IMR-90 (cell line): ENCODE measurements around the gene VPS41. TPM values are rescaled to one million over a fixed set of nuclear protein-coding genes. Genes with fewer than 3 reads are reported as not detected.

Experiments
- ATAC-seq: fragments of 200-7000 bp; cut with Tn5 transposase; 2 replicates; pipeline ENCODE4 v1.9.1; 2020; ENCODE audit warnings: low read depth, mild to moderate bottlenecking, moderate library complexity
- BruUV-seq: library from RNA; stranded (reverse); fragments of 400-500 nt; replicated peaks from 2 replicates; lab custom pipeline; 2021; lab: Mats Ljungman, UMichigan
- CTCF ChIA-PET: fragments of 300-600 bp; formaldehyde crosslinking; extraction: SDS; loops from one replicate; lab custom pipeline; 2021; ENCODE audit warnings: antibody characterized with exemption; lab: Yijun Ruan, JAX
- POLR2A ChIA-PET: fragments of 300-600 bp; sonication (Branson Sonifier 250); formaldehyde crosslinking; loops from one replicate; lab custom pipeline; 2022; ENCODE audit warnings: antibody characterized with exemption; ENCODE audit not compliant: unreplicated experiment; lab: Charles Lee
- DNase-seq: peaks from one replicate; pipeline ENCODE4 v3.0.0; 2013
- H2AFZ ChIP-seq: replicated peaks from 2 replicates; pipeline ENCODE3; 2013; ENCODE audit warnings: low read length, mild to moderate bottlenecking; ENCODE audit not compliant: poor library complexity
- H2AK5ac ChIP-seq: 2 replicates; pipeline ENCODE4 v1.6.1; 2013; ENCODE audit warnings: low read depth, low read length, inconsistent platforms
- H2AK9ac ChIP-seq: replicated peaks from 2 replicates; pipeline ENCODE3; 2013; ENCODE audit warnings: mild to moderate bottlenecking, low read depth, low read length, moderate library complexity; ENCODE audit not compliant: poor library complexity
- H2BK120ac ChIP-seq: 2 replicates; pipeline ENCODE4 v1.6.1; 2013; ENCODE audit warnings: low read depth, low read length, inconsistent platforms
- H2BK15ac ChIP-seq: 3 replicates; pipeline ENCODE4 v1.6.1; 2013; ENCODE audit warnings: low read depth, low read length, inconsistent platforms
- H2BK20ac ChIP-seq: 2 replicates; pipeline ENCODE4 v1.6.1; 2013; ENCODE audit warnings: low read depth, mild to moderate bottlenecking, inconsistent platforms, low read length, moderate library complexity
- H2BK5ac ChIP-seq: 2 replicates; pipeline ENCODE4 v1.6.1; 2013; ENCODE audit warnings: mild to moderate bottlenecking, low read depth, low read length, inconsistent platforms; ENCODE audit not compliant: poor library complexity, severe bottlenecking
- H3K14ac ChIP-seq: replicated peaks from 2 replicates; pipeline ENCODE4 v1.6.1; 2013; ENCODE audit warnings: low read depth, low read length, inconsistent platforms
- H3K18ac ChIP-seq: 2 replicates; pipeline ENCODE4 v1.6.1; 2013; ENCODE audit warnings: low read depth, low read length, control low read depth
- H3K23ac ChIP-seq: 2 replicates; pipeline ENCODE4 v1.6.1; 2013; ENCODE audit warnings: low read depth, low read length, inconsistent platforms
- H3K27ac ChIP-seq: 2 replicates; pipeline ENCODE4 v1.5.1; 2013; ENCODE audit warnings: mild to moderate bottlenecking, control low read depth, low read length; ENCODE audit not compliant: insufficient read depth
- H3K27me3 ChIP-seq: 2 replicates; pipeline ENCODE4 v1.6.1; 2013; ENCODE audit warnings: low read length; ENCODE audit not compliant: control insufficient read depth, insufficient read depth
- H3K36me3 ChIP-seq: 2 replicates; pipeline ENCODE4 v1.6.1; 2013; ENCODE audit warnings: low read length, mixed read lengths; ENCODE audit not compliant: control insufficient read depth, insufficient read depth
- H3K4ac ChIP-seq: 2 replicates; pipeline ENCODE4 v1.6.1; 2013; ENCODE audit warnings: low read depth, low read length, inconsistent platforms
- H3K4me1 ChIP-seq: 2 replicates; pipeline ENCODE4 v1.6.1; 2013; ENCODE audit warnings: low read length, mixed read lengths; ENCODE audit not compliant: control insufficient read depth, insufficient read depth
- H3K4me2 ChIP-seq: 2 replicates; pipeline ENCODE4 v1.6.1; 2013; ENCODE audit warnings: low read depth, mild to moderate bottlenecking, control low read depth, low read length, moderate library complexity
- H3K4me3 ChIP-seq: 2 replicates; pipeline ENCODE4 v1.5.1; 2013; ENCODE audit warnings: low read depth, mild to moderate bottlenecking, control low read depth, low read length, moderate library complexity; ENCODE audit not compliant: insufficient read depth
- H3K56ac ChIP-seq: 2 replicates; pipeline ENCODE4 v1.6.1; 2013; ENCODE audit warnings: low read length, inconsistent platforms; ENCODE audit not compliant: insufficient read depth; ENCODE audit errors: extremely low read depth
- H3K79me1 ChIP-seq, 2 experiments: 2 replicates each; pipeline ENCODE4 v1.6.1; 2013; ENCODE audit warnings: low read length in 2 of 2, inconsistent platforms in 1 of 2, low read depth in 1 of 2
- H3K9ac ChIP-seq: 2 replicates; pipeline ENCODE4 v1.6.1; 2013; ENCODE audit warnings: low read depth, low read length, control low read depth
- H3K9me1 ChIP-seq: 2 replicates; pipeline ENCODE4 v1.6.1; 2013; ENCODE audit warnings: low read length, inconsistent platforms; ENCODE audit not compliant: insufficient read depth
- H3K9me3 ChIP-seq: 2 replicates; pipeline ENCODE4 v1.6.1; 2013; ENCODE audit warnings: low read length; ENCODE audit not compliant: control insufficient read depth, insufficient read depth
- H4K20me1 ChIP-seq: 2 replicates; pipeline ENCODE4 v1.6.1; 2013; ENCODE audit warnings: low read length, inconsistent platforms; ENCODE audit not compliant: insufficient read depth
- H4K5ac ChIP-seq: 2 replicates; pipeline ENCODE4 v1.6.1; 2013; ENCODE audit warnings: mild to moderate bottlenecking, low read depth, low read length, control low read depth
- H4K8ac ChIP-seq, 2 experiments: 2 replicates each; pipeline ENCODE4 v1.6.1; 2013; ENCODE audit warnings: low read depth in 2 of 2, low read length in 2 of 2, control low read depth in 1 of 2, inconsistent platforms in 1 of 2
- H4K91ac ChIP-seq: 2 replicates; pipeline ENCODE4 v1.6.1; 2013; ENCODE audit warnings: low read depth, low read length, inconsistent platforms; ENCODE audit not compliant: insufficient read depth
- CEBPB ChIP-seq: IDR thresholded peaks from 2 replicates; pipeline ENCODE4 v1.6.1; 2012; ENCODE audit warnings: low read depth, low read length, improper control_type of control experiment
- CHD1 ChIP-seq: IDR thresholded peaks from 2 replicates; pipeline ENCODE4 v1.6.1; 2012; ENCODE audit warnings: low read depth, low read length, improper control_type of control experiment
- FOS ChIP-seq: fragments of 150-350 bp; IDR thresholded peaks from 2 replicates; pipeline ENCODE4 v1.6.1; 2016; ENCODE audit warnings: low read depth, low read length
- MAFK ChIP-seq: IDR thresholded peaks from 2 replicates; pipeline ENCODE4 v1.6.1; 2012; ENCODE audit warnings: low read depth, low read length, improper control_type of control experiment
- MXI1 ChIP-seq: IDR thresholded peaks from 2 replicates; pipeline ENCODE4 v1.6.1; 2012; ENCODE audit warnings: low read depth, mild to moderate bottlenecking, low read length, moderate library complexity, borderline replicate concordance
- RCOR1 ChIP-seq: IDR thresholded peaks from 2 replicates; pipeline ENCODE4 v1.6.1; 2012; ENCODE audit warnings: mild to moderate bottlenecking, low read length, improper control_type of control experiment; ENCODE audit not compliant: insufficient replicate concordance
- SMC3 ChIP-seq: fragments of 150-350 bp; IDR thresholded peaks from 2 replicates; pipeline ENCODE4 v1.6.1; 2016; ENCODE audit warnings: low read depth, mild to moderate bottlenecking, antibody characterized with exemption, low read length, moderate library complexity
- WGBS, 2 experiments: methylation state at CpG; one replicate each; pipeline versions ENCODE4 v1.1.5 to v1.1.7; 2013; ENCODE audit warnings: missing lambda C conversion rate in 2 of 2; ENCODE audit not compliant: insufficient read length in 1 of 2; ENCODE audit errors: extremely low coverage in 2 of 2; 5-methylcytosine and 5-hydroxymethylcytosine counted together
- dilution Hi-C: fragments of 300-500 bp; cut with HindIII; formaldehyde crosslinking; loops from one replicate; pipeline ENCODE4 v1.14.3; 2018; ENCODE audit warnings: low sequenced_read_pairs; ENCODE audit not compliant: unreplicated experiment
- in situ Hi-C: fragments of 300-500 bp; cut with MboI; formaldehyde crosslinking; loops from 3 replicates; pipeline ENCODE4 v1.14.3; 2019; ENCODE audit warnings: low sequenced_read_pairs, inconsistent platforms, mixed read lengths
- intact Hi-C: fragments of 100-400 bp; cut with micrococcal nuclease; formaldehyde crosslinking; loops from 2 replicates; pipeline ENCODE4 v1.10.0; 2022
- polyA plus RNA-seq, 3 experiments: library from polyadenylated mRNA; depleted of rRNA; stranded (reverse); fragments of >200 nt; gene quantifications; 2 replicates each; pipeline ENCODE4 v1.2.3, GENCODE V29; 2012; ENCODE audit warnings: low replicate concordance in 1 of 3
- total RNA-seq: library from RNA; depleted of rRNA; stranded (reverse); fragments of >200 nt; gene quantifications from 2 replicates; pipeline ENCODE4 v1.2.3, GENCODE V29; 2012
- TF ChIP-seq, protein P1 (sequence below): conservative IDR thresholded peaks from 2 replicates; pipeline ENCODE4 v1.5.1; 2012; ENCODE audit warnings: mild to moderate bottlenecking, low read depth, low read length, improper control_type of control experiment
- TF ChIP-seq, protein P2 (sequence below): fragments of 150-350 bp; IDR thresholded peaks from 2 replicates; pipeline ENCODE4 v1.6.1; 2016; ENCODE audit warnings: low read depth, mild to moderate bottlenecking, low read length, moderate library complexity, borderline replicate concordance

VPS41 gene
- total and polyA plus RNA-seq, 2 of the 4 experiments (the other 2 are of a cell fraction): 16.0 to 28.0 TPM

DNA sequence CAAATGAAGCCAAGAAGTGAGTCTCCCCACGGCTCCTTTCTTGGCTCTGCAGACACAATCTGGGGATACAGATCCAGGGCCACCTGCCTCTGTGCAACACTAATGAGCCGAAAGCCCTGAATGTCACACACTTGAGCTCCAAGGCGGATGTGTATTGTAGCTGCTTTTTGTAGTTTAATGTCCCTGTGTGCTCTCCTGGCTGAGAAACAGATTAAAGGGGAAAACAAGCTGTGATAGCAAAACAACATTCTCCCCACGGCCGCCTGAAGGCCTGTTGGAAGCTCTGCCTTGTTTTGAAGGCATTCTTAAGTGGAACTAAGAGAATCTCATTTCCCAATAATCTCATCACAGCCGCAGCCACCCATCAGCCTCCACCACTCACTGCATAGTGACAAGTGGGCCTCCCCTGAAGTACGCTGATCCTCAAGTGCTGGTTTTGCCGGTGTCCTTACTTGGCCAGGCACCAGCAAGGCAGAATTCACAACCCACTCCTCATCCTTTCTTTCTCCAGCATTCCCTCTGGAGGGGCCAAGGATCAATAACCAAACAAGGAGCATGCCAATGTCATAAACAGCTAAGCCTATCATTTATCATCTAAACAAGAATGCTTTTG, 233.4 kb downstream of the VPS41 start:
- Histone ChIP-seq H3K4me2 (no peak overlapping the region), H3K9ac (no peak overlapping the region), H2BK120ac (no peak overlapping the region), H3K18ac (no peak overlapping the region; the same call in 1 of the 2 replicates), H3K36me3 (no peaks in the 10 kb centered on the region), H2AK9ac (no peak overlapping the region), H4K91ac (no peak overlapping the region), H3K14ac (no peak overlapping the region), H4K20me1 (no peaks in the 10 kb centered on the region), H3K23ac (no peak overlapping the region), H4K8ac (no peak overlapping the region), H3K9me1 (no peaks in the 10 kb centered on the region), H2AFZ (no peak overlapping the region), H2BK20ac (no peak overlapping the region), H3K27ac (no peak overlapping the region), H3K56ac (no peak overlapping the region), H3K4me3 (no peak overlapping the region), H3K4me1 (peaks cover 4% of the 10 kb centered on the region), H2BK15ac (no peak overlapping the region), H3K4ac (no peak overlapping the region), H2BK5ac (no peak overlapping the region), H4K5ac (no peak overlapping the region), H2AK5ac (no peak overlapping the region; the same call in 1 of the 2 replicates), H3K27me3 (no peaks in the 10 kb centered on the region; the same call in 1 of the 2 replicates), H3K9me3 (no peaks in the 10 kb centered on the region), H3K79me1 (no peaks in the 10 kb centered on the region)
- dilution Hi-C loops (no loop called here), in situ Hi-C loops (no loop called here), intact Hi-C loops (no loop called here)
- DNase-seq (no peak), ATAC-seq (no peak)
- 30% methylated on average over 3 of the region's 8 CpGs; no CpG with 5 or more reads in 1 of the 2 experiments for WGBS, 2 experiments
- POLR2A ChIA-PET: no interaction called here
- CTCF ChIA-PET: interaction anchor here (0.7 kb wide), 1 partner anchor 26 kb away, joined by 3 read pairs; no protein-coding TSS in a partner anchor
- TF ChIP-seq, protein P1, sequence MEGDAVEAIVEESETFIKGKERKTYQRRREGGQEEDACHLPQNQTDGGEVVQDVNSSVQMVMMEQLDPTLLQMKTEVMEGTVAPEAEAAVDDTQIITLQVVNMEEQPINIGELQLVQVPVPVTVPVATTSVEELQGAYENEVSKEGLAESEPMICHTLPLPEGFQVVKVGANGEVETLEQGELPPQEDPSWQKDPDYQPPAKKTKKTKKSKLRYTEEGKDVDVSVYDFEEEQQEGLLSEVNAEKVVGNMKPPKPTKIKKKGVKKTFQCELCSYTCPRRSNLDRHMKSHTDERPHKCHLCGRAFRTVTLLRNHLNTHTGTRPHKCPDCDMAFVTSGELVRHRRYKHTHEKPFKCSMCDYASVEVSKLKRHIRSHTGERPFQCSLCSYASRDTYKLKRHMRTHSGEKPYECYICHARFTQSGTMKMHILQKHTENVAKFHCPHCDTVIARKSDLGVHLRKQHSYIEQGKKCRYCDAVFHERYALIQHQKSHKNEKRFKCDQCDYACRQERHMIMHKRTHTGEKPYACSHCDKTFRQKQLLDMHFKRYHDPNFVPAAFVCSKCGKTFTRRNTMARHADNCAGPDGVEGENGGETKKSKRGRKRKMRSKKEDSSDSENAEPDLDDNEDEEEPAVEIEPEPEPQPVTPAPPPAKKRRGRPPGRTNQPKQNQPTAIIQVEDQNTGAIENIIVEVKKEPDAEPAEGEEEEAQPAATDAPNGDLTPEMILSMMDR: no peak
- TF ChIP-seq, protein P2, sequence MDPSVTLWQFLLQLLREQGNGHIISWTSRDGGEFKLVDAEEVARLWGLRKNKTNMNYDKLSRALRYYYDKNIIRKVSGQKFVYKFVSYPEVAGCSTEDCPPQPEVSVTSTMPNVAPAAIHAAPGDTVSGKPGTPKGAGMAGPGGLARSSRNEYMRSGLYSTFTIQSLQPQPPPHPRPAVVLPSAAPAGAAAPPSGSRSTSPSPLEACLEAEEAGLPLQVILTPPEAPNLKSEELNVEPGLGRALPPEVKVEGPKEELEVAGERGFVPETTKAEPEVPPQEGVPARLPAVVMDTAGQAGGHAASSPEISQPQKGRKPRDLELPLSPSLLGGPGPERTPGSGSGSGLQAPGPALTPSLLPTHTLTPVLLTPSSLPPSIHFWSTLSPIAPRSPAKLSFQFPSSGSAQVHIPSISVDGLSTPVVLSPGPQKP: no peak
- no peak for TF ChIP-seq MAFK
- TF ChIP-seq RCOR1: no peak
- no peak for TF ChIP-seq SMC3
- no peak for TF ChIP-seq CHD1
- TF ChIP-seq CEBPB: no peak
- TF ChIP-seq MXI1: no peak
- TF ChIP-seq FOS: no peak
- BruUV-seq: no TSS peak
